Measurements from ENCODE around the gene SUN1. TPM values are rescaled to one million over a fixed set of nuclear protein-coding genes. Genes with fewer than 3 reads are reported as not detected.
A peak's percentile ranks its signal among the peaks of the same experiment; 100 is the strongest.

Gene SUN1
- total RNA-seq, 2 experiments from 2014 or later: 104 to 108 TPM

DNA sequence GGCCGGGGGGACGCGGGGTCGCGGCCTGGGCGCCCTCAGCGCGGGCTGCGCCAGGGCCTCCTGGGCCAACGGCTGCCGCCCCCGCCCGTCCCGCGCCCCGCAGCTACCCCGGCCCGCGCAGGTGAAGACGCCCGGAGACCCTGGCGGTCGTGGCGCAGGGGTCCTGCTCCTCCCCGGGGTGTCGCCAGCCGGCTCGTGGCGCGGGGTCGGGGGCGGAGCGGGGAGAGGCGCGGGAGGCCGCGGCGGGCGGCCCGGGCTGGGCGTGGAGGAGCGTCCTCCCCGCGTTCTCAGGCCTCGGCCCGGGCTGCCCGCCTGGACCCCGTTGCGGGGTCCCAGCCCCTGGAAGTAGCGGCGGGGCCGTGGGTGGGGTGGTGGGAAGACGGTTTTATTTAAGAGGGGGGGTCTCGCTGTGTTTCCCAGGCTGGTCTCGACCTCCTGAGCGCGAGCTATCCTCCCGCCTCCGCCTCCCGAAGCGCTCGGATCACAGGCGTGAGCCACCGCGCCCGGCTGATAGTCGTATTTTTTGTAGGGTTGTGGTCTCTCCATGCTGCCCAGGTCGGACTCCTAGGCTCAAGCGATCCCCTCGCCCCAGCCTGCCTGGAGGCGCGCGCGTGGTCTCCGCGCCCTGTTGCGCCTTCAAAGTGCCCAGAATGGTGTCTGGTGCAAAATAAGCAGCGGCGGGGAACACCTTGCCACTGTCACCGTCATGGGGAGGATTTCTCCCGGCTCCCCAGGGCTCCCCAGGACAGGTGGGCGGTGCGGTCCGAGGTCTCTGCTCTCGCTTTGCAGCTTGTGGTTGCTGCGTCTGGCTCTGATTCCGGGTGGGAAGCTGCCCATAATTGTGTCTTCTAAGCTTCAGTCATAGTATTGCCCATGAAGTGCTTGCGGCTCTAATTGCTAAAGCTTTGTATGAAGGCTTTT lies 15.3 kb upstream of the SUN1 start:
- H3K4me3 Mint-ChIP-seq: peak overlapping the region; percentile 99
- DNase-seq (peak in 8 of 14 experiments; percentile 11 to 64 (median 38)), ATAC-seq (ENCODE audit: poor library complexity) (no peak)
- H3K9me3 Mint-ChIP-seq: no peaks in the 10 kb centered on the region
- no peaks in the 10 kb centered on the region for H3K27me3 Mint-ChIP-seq
- Histone ChIP-seq H3K9me3 (ENCODE audit: control insufficient read depth in 1 of 2, insufficient read depth in 1 of 2, low read length in 2 of 2) (no peaks in the 10 kb centered on the region), H3K4me1 (ENCODE audit: insufficient read depth, low read length) (peaks cover 50% of the 10 kb centered on the region), H3K27ac (ENCODE audit: low read depth in 1 of 2, low read length in 2 of 2) (peak overlapping the region in 1 of 2 donors; percentile 21), H3K4me3 (ENCODE audit: low read length) (peak overlapping the region; percentile 82), H3K36me3 (ENCODE audit: insufficient read depth, low read length) (peaks cover 5% of the 10 kb centered on the region), H3K27me3 (ENCODE audit: control insufficient read depth in 1 of 2, insufficient read depth in 2 of 2, low read length in 2 of 2) (no peaks in the 10 kb centered on the region)
- H3K4me1 Mint-ChIP-seq (ENCODE audit: low read depth): peaks cover 70% of the 10 kb centered on the region
- peaks cover 37% of the 10 kb centered on the region for H3K36me3 Mint-ChIP-seq (ENCODE audit: low read depth)
- H3K27ac Mint-ChIP-seq: peak overlapping the region; percentile 98
- POLR2A ChIA-PET: interaction anchor here (1.0 to 3.2 kb wide), 5 partner anchors 16 to 106 kb away, joined by 3 to 34 read pairs (median 5); partner anchors contain the start of genes GET4 and SUN1
- CTCF ChIA-PET: interaction anchor here (1.2 to 2.0 kb wide), 3 partner anchors 15 to 57 kb away, joined by 3 to 6 read pairs (median 6); partner anchors contain the start of gene SUN1
- TF ChIP-seq, protein P1, sequence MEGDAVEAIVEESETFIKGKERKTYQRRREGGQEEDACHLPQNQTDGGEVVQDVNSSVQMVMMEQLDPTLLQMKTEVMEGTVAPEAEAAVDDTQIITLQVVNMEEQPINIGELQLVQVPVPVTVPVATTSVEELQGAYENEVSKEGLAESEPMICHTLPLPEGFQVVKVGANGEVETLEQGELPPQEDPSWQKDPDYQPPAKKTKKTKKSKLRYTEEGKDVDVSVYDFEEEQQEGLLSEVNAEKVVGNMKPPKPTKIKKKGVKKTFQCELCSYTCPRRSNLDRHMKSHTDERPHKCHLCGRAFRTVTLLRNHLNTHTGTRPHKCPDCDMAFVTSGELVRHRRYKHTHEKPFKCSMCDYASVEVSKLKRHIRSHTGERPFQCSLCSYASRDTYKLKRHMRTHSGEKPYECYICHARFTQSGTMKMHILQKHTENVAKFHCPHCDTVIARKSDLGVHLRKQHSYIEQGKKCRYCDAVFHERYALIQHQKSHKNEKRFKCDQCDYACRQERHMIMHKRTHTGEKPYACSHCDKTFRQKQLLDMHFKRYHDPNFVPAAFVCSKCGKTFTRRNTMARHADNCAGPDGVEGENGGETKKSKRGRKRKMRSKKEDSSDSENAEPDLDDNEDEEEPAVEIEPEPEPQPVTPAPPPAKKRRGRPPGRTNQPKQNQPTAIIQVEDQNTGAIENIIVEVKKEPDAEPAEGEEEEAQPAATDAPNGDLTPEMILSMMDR (IDR thresholded peaks at IDR 0.05): no peak
- intact Hi-C loops (cut with DNase I, micrococcal nuclease): loop anchor here (1.0 to 10.0 kb wide), 5 partner anchors 15 to 228 kb away; partner anchors contain the start of genes SUN1 (in 2 of the 2), GET4 (in 1 of the 2) and GPR146 (in 1 of the 2)

DNA sequence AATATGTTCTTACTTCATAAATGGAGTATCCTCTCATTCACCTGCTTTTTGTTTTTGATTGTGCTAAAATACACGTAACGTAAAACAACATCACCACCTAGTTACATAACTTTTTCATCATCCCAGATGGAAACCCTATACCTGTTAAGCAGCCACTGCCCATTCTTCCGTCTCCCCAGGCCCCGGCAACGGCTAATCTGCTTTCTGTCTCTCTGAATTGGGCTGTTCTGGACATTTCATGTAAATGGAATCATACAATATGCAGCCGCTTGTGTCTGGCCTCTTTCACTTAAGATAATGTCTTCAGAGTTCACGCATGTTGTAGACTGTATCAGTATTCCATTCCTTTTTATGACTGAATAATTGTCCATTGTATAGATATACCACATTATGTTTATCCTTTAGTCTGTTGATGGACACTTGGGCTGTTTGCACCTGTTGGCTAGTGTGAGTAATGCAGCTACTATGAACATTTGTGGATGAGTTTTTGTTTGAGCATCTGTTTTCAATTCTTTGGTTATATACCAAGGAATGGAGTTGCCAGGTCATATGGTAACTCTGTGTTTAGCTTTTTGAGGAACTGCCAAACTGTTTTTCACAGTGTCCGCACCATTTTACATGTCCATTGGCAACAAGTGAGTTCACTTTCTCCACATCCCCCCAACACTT lies 14.1 kb upstream of the SUN1 start:
- POLR2A ChIA-PET: interaction anchor here (2.8 to 3.2 kb wide), 2 partner anchors 15 to 58 kb away, joined by 21 to 34 read pairs; partner anchors contain the start of genes GET4 and SUN1
- Mint-ChIP-seq H3K4me1 (ENCODE audit: low read depth) (peaks cover 70% of the 10 kb centered on the region), H3K27ac (peak overlapping the region; percentile 98)

More for the DNA sequence above, 14.1 kb upstream of the SUN1 start:
- Histone ChIP-seq H3K27me3 (ENCODE audit: control insufficient read depth in 1 of 2, insufficient read depth in 2 of 2, low read length in 2 of 2) (no peaks in the 10 kb centered on the region), H3K4me1 (ENCODE audit: insufficient read depth, low read length) (peaks cover 42% of the 10 kb centered on the region), H3K27ac (ENCODE audit: low read depth in 1 of 2, low read length in 2 of 2) (no peak overlapping the region), H3K9me3 (ENCODE audit: control insufficient read depth in 1 of 2, insufficient read depth in 1 of 2, low read length in 2 of 2) (no peaks in the 10 kb centered on the region), H3K36me3 (ENCODE audit: insufficient read depth, low read length) (peaks cover 12% of the 10 kb centered on the region), H3K4me3 (ENCODE audit: low read length) (no peak overlapping the region)
- ATAC-seq (ENCODE audit: poor library complexity) (no peak), DNase-seq (peak in 3 of 14 experiments; percentile 8 to 44 (median 40))
- Mint-ChIP-seq H3K27me3 (no peaks in the 10 kb centered on the region), H3K9me3 (no peaks in the 10 kb centered on the region), H3K36me3 (ENCODE audit: low read depth) (peaks cover 49% of the 10 kb centered on the region), H3K4me3 (peak overlapping the region; percentile 99)
- intact Hi-C loops (cut with DNase I, micrococcal nuclease): loop anchor here (1.0 to 10.0 kb wide), 3 partner anchors 11 to 227 kb away; partner anchors contain the start of genes GET4 (in 1 of the 2) and GPR146 (in 1 of the 2)
- CTCF ChIA-PET: interaction anchor here (1.5 to 2.0 kb wide), 2 partner anchors 14 to 55 kb away, joined by 6 read pairs; partner anchors contain the start of gene SUN1
- TF ChIP-seq, protein P1 (IDR thresholded peaks at IDR 0.05): peak; percentile 43
